ENCODE data around the gene FNDC3A.
"Not testable (repeated sequence)": the region's sequence is repeated elsewhere in the genome, so short reads cannot be mapped to it uniquely, and the experiment has no call there.

The FNDC3A gene

GRCh38 chr13:48978942-48979601 is 3.4 kb downstream of the FNDC3A start:
- Histone ChIP-seq H3K36me3 (ENCODE audit: control insufficient read depth, insufficient read depth, low read length) (no peaks in the 10 kb centered on the region), H3K9ac (ENCODE audit: low read length) (no peak overlapping the region), H3K27me3 (ENCODE audit: control insufficient read depth, insufficient read depth, low read length) (no peaks in the 10 kb centered on the region), H3K4me1 (ENCODE audit: control insufficient read depth, insufficient read depth, low read length) (peaks cover 8% of the 10 kb centered on the region), H3K4me3 (ENCODE audit: low read length) (no peak overlapping the region), H3K9me3 (ENCODE audit: control insufficient read depth, low read length) (peaks cover 4% of the 10 kb centered on the region)

- Histone ChIP-seq H3K4me1 (ENCODE audit: control insufficient read depth, insufficient read depth, low read length) (peaks cover 5% of the 10 kb centered on the region), H3K36me3 (ENCODE audit: control insufficient read depth, insufficient read depth, low read length) (no peaks in the 10 kb centered on the region), H3K4me3 (ENCODE audit: low read length) (no peak overlapping the region), H3K9ac (ENCODE audit: low read length) (no peak overlapping the region), H3K27me3 (ENCODE audit: control insufficient read depth, insufficient read depth, low read length) (no peaks in the 10 kb centered on the region), H3K9me3 (ENCODE audit: control insufficient read depth, low read length) (no peaks in the 10 kb centered on the region)
These were observed 4.2 kb downstream of the FNDC3A start for GRCh38 chr13:48979892-48980291.

- Histone ChIP-seq H3K27me3 (ENCODE audit: control insufficient read depth, insufficient read depth, low read length) (no peaks in the 10 kb centered on the region), H3K9me3 (ENCODE audit: control insufficient read depth, low read length) (no peaks in the 10 kb centered on the region), H3K9ac (ENCODE audit: low read length) (no peak overlapping the region), H3K4me3 (ENCODE audit: low read length) (no peak overlapping the region), H3K4me1 (ENCODE audit: control insufficient read depth, insufficient read depth, low read length) (peaks cover 5% of the 10 kb centered on the region), H3K36me3 (ENCODE audit: control insufficient read depth, insufficient read depth, low read length) (no peaks in the 10 kb centered on the region)
These were observed 7.6 kb downstream of the FNDC3A start for GRCh38 chr13:48983331-48983730.

GRCh38 chr13:48985756-48986155 is 10.0 kb downstream of the FNDC3A start:
- no peaks in the 10 kb centered on the region for H3K9me3 ChIP-seq (ENCODE audit: control insufficient read depth, low read length)
- no peaks in the 10 kb centered on the region for H3K36me3 ChIP-seq (ENCODE audit: control insufficient read depth, insufficient read depth, low read length)
- H3K9ac ChIP-seq (ENCODE audit: low read length) = no peak overlapping the region
- H3K27me3 ChIP-seq (ENCODE audit: control insufficient read depth, insufficient read depth, low read length) = no peaks in the 10 kb centered on the region
- peaks cover 5% of the 10 kb centered on the region for H3K4me1 ChIP-seq (ENCODE audit: control insufficient read depth, insufficient read depth, low read length)
- H3K4me3 ChIP-seq (ENCODE audit: low read length) = no peak overlapping the region

- no peaks in the 10 kb centered on the region for H3K9me3 ChIP-seq (ENCODE audit: control insufficient read depth, low read length)
- H3K36me3 ChIP-seq (ENCODE audit: control insufficient read depth, insufficient read depth, low read length) = no peaks in the 10 kb centered on the region
- H3K4me1 ChIP-seq (ENCODE audit: control insufficient read depth, insufficient read depth, low read length) = no peaks in the 10 kb centered on the region
- no peaks in the 10 kb centered on the region for H3K27me3 ChIP-seq (ENCODE audit: control insufficient read depth, insufficient read depth, low read length)
- no peak overlapping the region for H3K9ac ChIP-seq (ENCODE audit: low read length)
- no peak overlapping the region for H3K4me3 ChIP-seq (ENCODE audit: low read length)
These were observed 15.2 kb downstream of the FNDC3A start for GRCh38 chr13:48990900-48991299.

- Histone ChIP-seq H3K27me3 (ENCODE audit: control insufficient read depth, insufficient read depth, low read length) (no peaks in the 10 kb centered on the region), H3K9ac (ENCODE audit: low read length) (no peak overlapping the region), H3K4me1 (ENCODE audit: control insufficient read depth, insufficient read depth, low read length) (no peaks in the 10 kb centered on the region), H3K9me3 (ENCODE audit: control insufficient read depth, low read length) (no peaks in the 10 kb centered on the region), H3K36me3 (ENCODE audit: control insufficient read depth, insufficient read depth, low read length) (no peaks in the 10 kb centered on the region), H3K4me3 (ENCODE audit: low read length) (no peak overlapping the region)
These were observed 17.4 kb downstream of the FNDC3A start for GRCh38 chr13:48993150-48993549.

GRCh38 chr13:48994706-48995105 is 19.0 kb downstream of the FNDC3A start:
- no peaks in the 10 kb centered on the region for H3K4me1 ChIP-seq (ENCODE audit: control insufficient read depth, insufficient read depth, low read length)
- no peaks in the 10 kb centered on the region for H3K9me3 ChIP-seq (ENCODE audit: control insufficient read depth, low read length)
- H3K36me3 ChIP-seq (ENCODE audit: control insufficient read depth, insufficient read depth, low read length) = no peaks in the 10 kb centered on the region
- H3K9ac ChIP-seq (ENCODE audit: low read length) = no peak overlapping the region
- H3K4me3 ChIP-seq (ENCODE audit: low read length) = no peak overlapping the region
- no peaks in the 10 kb centered on the region for H3K27me3 ChIP-seq (ENCODE audit: control insufficient read depth, insufficient read depth, low read length)

GRCh38 chr13:48998641-48999292 is 23.1 kb downstream of the FNDC3A start:
- no peaks in the 10 kb centered on the region for H3K27me3 ChIP-seq (ENCODE audit: control insufficient read depth, insufficient read depth, low read length)
- no peaks in the 10 kb centered on the region for H3K4me1 ChIP-seq (ENCODE audit: control insufficient read depth, insufficient read depth, low read length)
- H3K9me3 ChIP-seq (ENCODE audit: control insufficient read depth, low read length) = peaks cover 4% of the 10 kb centered on the region
- no peaks in the 10 kb centered on the region for H3K36me3 ChIP-seq (ENCODE audit: control insufficient read depth, insufficient read depth, low read length)
- H3K9ac ChIP-seq (ENCODE audit: low read length) = no peak overlapping the region
- H3K4me3 ChIP-seq (ENCODE audit: low read length) = no peak overlapping the region

GRCh38 chr13:49000247-49000646 is 24.5 kb downstream of the FNDC3A start:
- Histone ChIP-seq H3K9ac (ENCODE audit: low read length) (no peak overlapping the region), H3K4me3 (ENCODE audit: low read length) (no peak overlapping the region), H3K4me1 (ENCODE audit: control insufficient read depth, insufficient read depth, low read length) (no peaks in the 10 kb centered on the region), H3K9me3 (ENCODE audit: control insufficient read depth, low read length) (peaks cover 4% of the 10 kb centered on the region), H3K27me3 (ENCODE audit: control insufficient read depth, insufficient read depth, low read length) (no peaks in the 10 kb centered on the region), H3K36me3 (ENCODE audit: control insufficient read depth, insufficient read depth, low read length) (no peaks in the 10 kb centered on the region)

GRCh38 chr13:49018986-49019635 is 43.4 kb downstream of the FNDC3A start:
- not testable (repeated sequence) for H3K27me3 ChIP-seq (ENCODE audit: control insufficient read depth, insufficient read depth, low read length); H3K36me3 ChIP-seq (ENCODE audit: control insufficient read depth, insufficient read depth, low read length); H3K9ac ChIP-seq (ENCODE audit: low read length); H3K4me3 ChIP-seq (ENCODE audit: low read length); H3K4me1 ChIP-seq (ENCODE audit: control insufficient read depth, insufficient read depth, low read length); H3K9me3 ChIP-seq (ENCODE audit: control insufficient read depth, low read length)

GRCh38 chr13:49020328-49020727 is 44.6 kb downstream of the FNDC3A start:
- Histone ChIP-seq H3K4me1 (ENCODE audit: control insufficient read depth, insufficient read depth, low read length) (no peaks in the 10 kb centered on the region), H3K36me3 (ENCODE audit: control insufficient read depth, insufficient read depth, low read length) (no peaks in the 10 kb centered on the region), H3K9me3 (ENCODE audit: control insufficient read depth, low read length) (no peaks in the 10 kb centered on the region), H3K27me3 (ENCODE audit: control insufficient read depth, insufficient read depth, low read length) (no peaks in the 10 kb centered on the region), H3K4me3 (ENCODE audit: low read length) (no peak overlapping the region), H3K9ac (ENCODE audit: low read length) (no peak overlapping the region)

- Histone ChIP-seq H3K4me1 (ENCODE audit: control insufficient read depth, insufficient read depth, low read length) (no peaks in the 10 kb centered on the region), H3K9ac (ENCODE audit: low read length) (no peak overlapping the region), H3K4me3 (ENCODE audit: low read length) (no peak overlapping the region), H3K27me3 (ENCODE audit: control insufficient read depth, insufficient read depth, low read length) (no peaks in the 10 kb centered on the region), H3K9me3 (ENCODE audit: control insufficient read depth, low read length) (no peaks in the 10 kb centered on the region), H3K36me3 (ENCODE audit: control insufficient read depth, insufficient read depth, low read length) (no peaks in the 10 kb centered on the region)
These were observed 45.3 kb downstream of the FNDC3A start for GRCh38 chr13:49020940-49021553.
